ENCODE data around the gene SLC20A1. TPM values are rescaled to one million over a fixed set of nuclear protein-coding genes. Genes with fewer than 3 reads are reported as not detected.

SLC20A1 gene
- total and polyA plus RNA-seq, 3 donors from 2014 or later = 30.2 to 47.8 (median 38.7) TPM

- Histone ChIP-seq H3K9me3 (no peaks in the 10 kb centered on the region), H3K27ac (no peak overlapping the region), H3K4me3 (no peak overlapping the region), H3K4me1 (no peaks in the 10 kb centered on the region), H3K36me3 (ENCODE audit: low read depth, missing control alignments) (no peaks in the 10 kb centered on the region), H3K27me3 (no peaks in the 10 kb centered on the region)
- TF ChIP-seq POLR2A (IDR thresholded peaks at IDR 0.05) = no peak
- no peak for TF ChIP-seq CTCF (IDR thresholded peaks at IDR 0.05)
- no peak for DNase-seq
- WGBS, 2 donors = 65 to 73% methylated on average over 3 of the region's 3 CpGs
- intact Hi-C loops (cut with DNase I; ENCODE audit: low total_unique reads) = no loop called here
Observed at GRCh38 chr2:112679484-112679883, 33.7 kb downstream of the SLC20A1 start.

GRCh38 chr2:112680666-112681101 is 34.9 kb downstream of the SLC20A1 start:
- H3K4me3 ChIP-seq = no peak overlapping the region

GRCh38 chr2:112682101-112682500 is 36.4 kb downstream of the SLC20A1 start:
- H3K36me3 ChIP-seq (ENCODE audit: low read depth, missing control alignments) = no peaks in the 10 kb centered on the region
- no peak for DNase-seq
- H3K9me3 ChIP-seq = no peaks in the 10 kb centered on the region
- WGBS, 2 donors = 86 to 88% methylated on average over 7 of the region's 7 CpGs
- H3K4me3 ChIP-seq = no peak overlapping the region
- intact Hi-C loops (cut with DNase I; ENCODE audit: low total_unique reads) = no loop called here
- no peaks in the 10 kb centered on the region for H3K4me1 ChIP-seq
- no peak overlapping the region for H3K27ac ChIP-seq
- no peak for TF ChIP-seq POLR2A (IDR thresholded peaks at IDR 0.05)
- no peak for TF ChIP-seq CTCF (IDR thresholded peaks at IDR 0.05)
- no peaks in the 10 kb centered on the region for H3K27me3 ChIP-seq

More at GRCh38 chr2:112680666-112681101, 34.9 kb downstream of the SLC20A1 start:
- DNase-seq = no peak
- no peaks in the 10 kb centered on the region for H3K4me1 ChIP-seq
- 82 to 86% methylated on average over 5 of the region's 5 CpGs for WGBS, 2 donors
- no peak for TF ChIP-seq POLR2A (IDR thresholded peaks at IDR 0.05)
- intact Hi-C loops (cut with DNase I; ENCODE audit: low total_unique reads) = no loop called here
- H3K27me3 ChIP-seq = no peaks in the 10 kb centered on the region
- H3K9me3 ChIP-seq = no peaks in the 10 kb centered on the region
- H3K36me3 ChIP-seq (ENCODE audit: low read depth, missing control alignments) = no peaks in the 10 kb centered on the region
- H3K27ac ChIP-seq = no peak overlapping the region

- Histone ChIP-seq H3K4me3 (no peak overlapping the region), H3K4me1 (no peaks in the 10 kb centered on the region), H3K9me3 (no peaks in the 10 kb centered on the region), H3K27ac (no peak overlapping the region), H3K36me3 (ENCODE audit: low read depth, missing control alignments) (no peaks in the 10 kb centered on the region), H3K27me3 (no peaks in the 10 kb centered on the region)
- 78% methylated on average over 12 of the region's 12 CpGs for WGBS, 2 donors
- no peak for DNase-seq
- intact Hi-C loops (cut with DNase I; ENCODE audit: low total_unique reads) = no loop called here
- no peak for TF ChIP-seq POLR2A (IDR thresholded peaks at IDR 0.05)
- TF ChIP-seq CTCF (IDR thresholded peaks at IDR 0.05) = no peak
Observed at GRCh38 chr2:112683550-112684414, 38.0 kb downstream of the SLC20A1 start.

GRCh38 chr2:112684415-112684775 is 38.7 kb downstream of the SLC20A1 start:
- TF ChIP-seq POLR2A (IDR thresholded peaks at IDR 0.05) (no peak), CTCF (IDR thresholded peaks at IDR 0.05) (no peak)
- 67 to 73% methylated on average over 3 of the region's 3 CpGs for WGBS, 2 donors
- DNase-seq = no peak
- Histone ChIP-seq H3K9me3 (no peaks in the 10 kb centered on the region), H3K27me3 (no peaks in the 10 kb centered on the region), H3K27ac (no peak overlapping the region), H3K4me3 (no peak overlapping the region), H3K4me1 (no peaks in the 10 kb centered on the region), H3K36me3 (ENCODE audit: low read depth, missing control alignments) (no peaks in the 10 kb centered on the region)
- intact Hi-C loops (cut with DNase I; ENCODE audit: low total_unique reads) = no loop called here
